Islet of Langerhans (tissue), 1 donor: ENCODE measurements around the gene GNL1.
"Not testable (repeated sequence)": the region's sequence is repeated elsewhere in the genome, so short reads cannot be mapped to it uniquely, and the experiment has no call there.

ENCODE experiments used
- FAIRE-seq: peaks from one replicate; lab custom pipeline; 2011; peaks lifted over from hg19 to GRCh38; lab: Jason Lieb, UNC

The GNL1 gene, protein sequence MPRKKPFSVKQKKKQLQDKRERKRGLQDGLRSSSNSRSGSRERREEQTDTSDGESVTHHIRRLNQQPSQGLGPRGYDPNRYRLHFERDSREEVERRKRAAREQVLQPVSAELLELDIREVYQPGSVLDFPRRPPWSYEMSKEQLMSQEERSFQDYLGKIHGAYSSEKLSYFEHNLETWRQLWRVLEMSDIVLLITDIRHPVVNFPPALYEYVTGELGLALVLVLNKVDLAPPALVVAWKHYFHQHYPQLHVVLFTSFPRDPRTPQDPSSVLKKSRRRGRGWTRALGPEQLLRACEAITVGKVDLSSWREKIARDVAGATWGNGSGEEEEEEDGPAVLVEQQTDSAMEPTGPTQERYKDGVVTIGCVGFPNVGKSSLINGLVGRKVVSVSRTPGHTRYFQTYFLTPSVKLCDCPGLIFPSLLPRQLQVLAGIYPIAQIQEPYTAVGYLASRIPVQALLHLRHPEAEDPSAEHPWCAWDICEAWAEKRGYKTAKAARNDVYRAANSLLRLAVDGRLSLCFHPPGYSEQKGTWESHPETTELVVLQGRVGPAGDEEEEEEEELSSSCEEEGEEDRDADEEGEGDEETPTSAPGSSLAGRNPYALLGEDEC

DNA sequence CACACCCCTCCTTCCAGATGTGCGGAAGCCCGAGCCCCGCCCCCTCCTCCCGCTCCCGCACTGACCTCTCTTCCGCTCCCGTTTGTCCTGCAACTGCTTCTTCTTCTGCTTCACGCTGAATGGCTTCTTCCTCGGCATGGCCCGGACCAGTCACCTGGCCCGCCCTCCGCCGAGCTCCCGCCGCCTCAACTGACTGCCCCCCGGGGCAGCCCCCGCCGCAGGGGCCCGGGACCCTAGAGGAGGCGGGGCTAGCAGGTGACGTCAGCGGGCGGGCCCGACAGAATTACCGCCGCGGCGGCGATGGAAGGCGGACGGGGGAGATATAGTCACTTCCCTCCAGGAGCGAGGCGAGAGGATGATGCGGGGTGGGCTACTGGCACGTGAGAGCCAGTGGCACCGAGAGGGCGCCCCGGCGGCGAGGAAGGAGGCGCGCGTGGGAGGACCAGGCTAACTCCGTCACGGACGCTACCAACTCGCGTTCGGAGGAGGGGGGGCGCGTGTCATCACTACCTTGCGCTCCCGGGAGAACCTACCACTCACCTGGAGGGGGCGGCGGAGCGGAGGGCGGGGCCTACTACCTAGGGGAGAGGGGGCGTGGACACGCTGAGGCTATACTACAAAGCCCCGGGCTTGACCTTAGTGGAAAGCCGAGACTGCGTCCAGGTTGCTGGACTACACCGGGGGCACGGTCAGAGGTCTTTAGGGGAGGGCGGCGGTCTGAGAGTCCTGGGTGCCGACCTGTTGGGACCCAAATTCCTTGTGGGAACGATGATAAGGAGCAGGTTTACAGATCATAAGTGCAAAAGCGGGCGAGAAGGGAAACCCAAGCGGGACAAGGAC lies at the start of gene GNL1:
GNL1 (minus strand) TSS at position 424 of the 840 bp plus-strand sequence; CDS start at position 138, 286 bp downstream.
- no peak for FAIRE-seq

DNA sequence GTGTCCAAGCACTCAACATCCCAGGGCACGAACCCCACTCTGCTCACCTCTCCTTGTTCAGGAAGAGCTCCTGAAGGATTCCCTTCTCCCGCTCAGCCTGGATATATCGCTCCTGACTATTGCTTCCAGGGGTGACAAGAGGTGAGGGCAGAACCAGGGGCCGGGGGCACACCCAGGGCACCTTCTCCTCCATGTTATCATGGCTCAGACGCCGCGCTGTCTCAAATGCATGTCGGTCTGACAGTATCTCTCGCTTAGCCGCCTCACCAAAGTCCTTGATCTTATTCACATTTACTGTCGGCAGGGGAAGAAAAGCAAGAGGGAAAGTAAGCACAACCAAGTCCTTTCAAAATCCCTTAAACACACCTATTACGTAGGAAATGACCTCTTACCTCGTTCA lies 47.7 kb upstream of the GNL1 start:
- no peak for FAIRE-seq

DNA sequence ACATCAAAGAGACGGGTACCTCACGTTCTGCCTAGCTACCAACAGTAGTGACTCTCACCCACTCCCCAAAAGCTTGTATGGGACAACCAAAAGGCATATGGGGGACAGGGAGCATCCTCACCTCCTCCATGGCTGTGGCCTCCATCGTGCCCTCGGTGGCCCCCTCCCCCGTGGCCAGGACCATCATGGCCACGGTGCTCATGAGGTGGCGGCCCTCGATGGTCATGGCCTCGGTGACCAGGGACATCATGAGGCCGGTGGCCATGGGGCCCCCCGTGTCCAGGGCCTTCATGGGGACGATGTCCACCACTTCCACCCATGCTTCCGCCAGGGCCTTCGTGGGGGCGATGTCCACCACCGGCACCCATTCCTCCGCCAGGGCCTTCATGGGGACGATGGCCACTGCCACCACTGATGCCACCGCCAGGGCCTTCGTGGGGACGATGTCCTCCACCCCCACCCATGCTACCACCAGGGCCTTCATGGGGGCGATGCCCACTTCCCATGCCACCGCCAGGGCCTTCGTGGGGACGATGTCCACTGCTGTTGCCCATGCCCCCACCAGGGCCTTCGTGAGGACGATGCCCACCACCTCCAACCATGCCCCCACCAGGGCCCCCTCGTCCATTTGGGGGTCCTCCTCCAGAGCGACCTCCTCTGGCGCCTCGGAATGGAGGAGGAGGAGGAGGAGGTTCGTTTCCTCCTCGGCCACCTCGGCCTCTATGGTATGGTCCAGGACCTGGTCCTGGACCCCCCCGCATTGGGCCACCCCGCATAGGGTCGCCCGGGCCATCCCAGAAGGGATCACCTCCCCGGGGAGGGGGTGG lies 45.7 kb upstream of the GNL1 start:
- FAIRE-seq = no peak

DNA sequence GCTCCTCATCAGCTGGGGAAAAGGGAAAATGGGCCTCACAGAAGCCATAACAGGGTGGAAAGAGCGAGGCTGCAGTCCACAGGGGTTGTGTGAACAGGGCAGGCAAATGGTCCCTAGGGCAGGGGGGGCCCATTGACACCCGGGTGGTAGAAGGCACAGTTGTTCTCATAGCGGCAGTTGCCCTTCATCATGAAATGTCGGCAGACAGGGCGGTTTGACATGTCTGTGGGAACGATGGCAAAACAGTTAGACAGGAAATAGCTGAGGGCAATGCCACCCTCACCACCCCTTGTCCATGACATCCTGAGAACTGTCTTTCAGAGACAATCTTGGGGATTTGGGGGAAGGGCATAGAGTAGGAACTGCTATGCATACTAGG lies 45.1 kb upstream of the GNL1 start:
- no peak for FAIRE-seq

DNA sequence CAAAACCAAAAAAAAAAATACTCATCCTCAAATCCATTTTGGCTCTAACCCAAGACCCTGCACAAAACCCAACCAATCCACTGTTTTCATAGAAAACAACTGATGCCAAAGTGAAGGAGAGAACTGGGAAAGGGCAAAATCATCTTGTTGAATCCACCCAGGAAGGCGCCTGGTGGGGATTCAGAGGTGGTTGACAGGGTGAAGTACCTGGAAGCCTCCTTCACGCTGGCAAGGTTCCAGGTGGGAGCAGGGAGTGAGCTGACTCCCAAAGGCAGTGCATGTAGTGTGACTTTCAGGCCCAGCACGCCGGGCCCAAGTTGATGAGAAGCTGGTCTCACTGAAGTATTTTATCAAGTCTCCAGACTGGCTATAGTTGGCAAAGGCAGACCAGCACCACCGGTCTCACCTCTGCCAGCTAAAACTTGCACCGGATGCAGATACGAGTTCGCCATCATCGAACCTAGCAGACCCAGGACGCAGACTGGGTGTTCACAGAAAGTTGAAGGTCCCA lies 44.2 kb upstream of the GNL1 start:
- no peak for FAIRE-seq

DNA sequence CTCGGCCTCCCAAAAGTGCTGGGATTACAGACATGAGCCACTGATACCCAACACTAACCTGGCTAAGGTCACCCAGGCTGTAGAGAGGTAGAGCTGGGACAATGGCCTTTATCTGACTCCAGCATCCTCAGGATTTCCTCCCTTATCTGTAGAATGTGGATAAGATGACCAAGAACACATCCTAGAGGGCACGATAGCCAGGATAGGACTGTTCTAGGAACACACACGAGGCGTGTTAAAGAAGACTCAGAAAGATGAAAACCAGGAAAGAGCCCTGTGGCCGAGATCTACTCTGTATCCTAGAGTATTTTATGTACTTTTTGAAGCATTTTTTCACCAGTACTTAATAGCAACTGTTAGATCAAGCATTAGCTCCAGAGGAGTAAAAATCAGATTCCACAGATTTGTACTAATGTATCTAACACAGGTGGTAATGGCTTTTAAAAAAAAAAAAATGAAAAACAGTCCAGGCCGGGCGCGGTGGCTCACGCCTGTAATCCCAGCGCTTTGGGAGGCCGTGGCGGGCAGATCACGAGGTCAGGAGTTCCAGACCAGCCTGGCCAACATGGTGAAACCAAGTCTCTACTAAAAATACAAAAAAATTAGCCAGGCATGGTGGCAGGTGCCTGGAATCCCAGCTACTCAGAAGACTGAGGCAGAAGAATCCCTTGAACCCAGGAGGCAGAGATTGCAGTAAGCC lies 43.5 kb upstream of the GNL1 start:
- FAIRE-seq = no peak

DNA sequence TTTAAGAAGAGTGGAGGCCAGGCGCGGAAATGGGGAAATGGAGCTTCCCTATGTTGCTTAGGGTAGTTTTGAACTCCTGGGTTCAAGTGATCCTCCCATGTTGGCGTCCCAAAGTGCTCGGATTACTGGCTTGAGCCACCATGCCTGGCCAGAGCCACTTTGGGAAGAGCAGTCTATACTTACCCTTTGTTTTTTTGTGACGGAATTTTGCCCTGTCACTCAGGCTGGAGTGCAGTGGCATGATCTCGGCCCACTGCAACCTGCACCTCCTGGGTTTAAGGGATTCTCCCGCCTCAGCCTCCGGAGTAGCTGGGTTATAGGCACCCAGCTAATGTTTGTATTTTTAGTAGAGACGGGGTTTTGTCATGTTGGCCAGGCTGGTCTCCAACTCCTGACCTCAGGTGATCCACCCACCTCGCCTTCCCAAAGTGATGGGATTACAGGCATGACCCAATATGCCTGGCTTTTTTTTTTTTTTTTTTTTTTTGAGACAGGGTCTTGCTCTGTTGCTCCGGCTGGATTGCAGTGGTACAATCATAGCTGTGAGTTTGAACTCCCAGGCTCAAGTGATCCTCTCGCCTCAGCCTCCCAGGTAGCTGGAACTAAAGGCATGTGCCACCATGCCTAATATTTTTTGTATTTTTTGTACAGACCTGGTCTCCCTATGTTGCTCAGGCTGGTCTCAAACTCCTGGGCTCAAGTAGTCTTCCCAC lies 42.8 kb upstream of the GNL1 start:
- no peak for FAIRE-seq

DNA sequence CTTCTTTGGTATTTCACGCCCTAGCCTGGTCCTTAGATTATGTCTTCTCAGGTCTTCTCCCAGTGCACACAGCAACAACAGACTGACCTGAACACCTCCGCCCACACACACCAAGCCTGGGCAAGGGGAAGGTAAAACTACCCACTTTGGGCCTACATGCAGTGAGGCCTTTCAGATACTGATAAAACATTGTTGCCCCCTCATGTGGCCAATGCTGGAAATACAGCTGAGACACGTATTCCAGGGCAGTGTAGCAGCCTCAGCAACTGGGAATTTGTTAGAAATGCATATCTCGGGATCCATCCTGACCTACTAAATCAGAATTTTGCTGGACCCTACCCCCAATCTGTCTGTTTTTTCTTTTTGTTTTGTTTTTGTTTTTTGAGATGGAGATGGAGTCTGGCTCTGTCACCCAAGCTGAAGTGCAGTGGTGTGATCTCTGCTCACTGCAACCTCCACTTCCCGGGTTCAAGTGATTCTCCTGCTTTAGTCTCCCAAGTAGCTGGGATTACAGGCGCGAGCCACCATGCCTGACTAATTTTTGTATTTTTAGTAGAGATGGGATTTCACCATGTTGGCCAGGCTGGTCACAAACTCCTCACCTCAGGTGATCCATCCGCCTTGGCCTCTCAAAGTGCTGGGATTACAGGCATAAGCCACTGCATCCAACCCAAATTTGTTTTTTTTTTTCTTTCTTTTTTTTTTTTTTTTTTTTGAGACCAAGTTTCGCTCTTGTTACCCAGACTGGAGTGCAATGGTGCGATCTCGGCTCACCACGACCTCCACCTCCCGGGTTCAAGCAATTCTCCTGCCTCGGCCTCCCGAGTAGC lies 41.2 kb upstream of the GNL1 start:
- not testable (repeated sequence) for FAIRE-seq

DNA sequence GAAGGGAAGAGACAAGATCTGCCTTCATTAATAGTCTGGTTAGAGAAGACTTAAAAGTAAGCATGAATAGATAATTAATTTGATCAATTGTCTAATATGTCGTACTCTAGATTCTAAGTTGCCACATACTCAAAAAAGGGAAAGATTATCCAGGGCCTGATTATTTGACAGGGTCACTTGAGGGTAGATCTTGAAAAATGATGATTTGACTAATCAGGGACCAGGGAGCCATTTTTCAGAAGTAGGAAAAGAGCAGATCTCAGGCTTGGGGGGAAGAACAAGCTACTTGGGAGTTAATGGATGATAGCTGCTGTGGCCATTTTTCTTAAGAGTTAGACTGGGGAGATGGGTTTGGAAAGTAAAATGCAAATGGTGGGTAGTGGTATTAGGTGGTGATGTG lies 36.0 kb upstream of the GNL1 start:
- no peak for FAIRE-seq

DNA sequence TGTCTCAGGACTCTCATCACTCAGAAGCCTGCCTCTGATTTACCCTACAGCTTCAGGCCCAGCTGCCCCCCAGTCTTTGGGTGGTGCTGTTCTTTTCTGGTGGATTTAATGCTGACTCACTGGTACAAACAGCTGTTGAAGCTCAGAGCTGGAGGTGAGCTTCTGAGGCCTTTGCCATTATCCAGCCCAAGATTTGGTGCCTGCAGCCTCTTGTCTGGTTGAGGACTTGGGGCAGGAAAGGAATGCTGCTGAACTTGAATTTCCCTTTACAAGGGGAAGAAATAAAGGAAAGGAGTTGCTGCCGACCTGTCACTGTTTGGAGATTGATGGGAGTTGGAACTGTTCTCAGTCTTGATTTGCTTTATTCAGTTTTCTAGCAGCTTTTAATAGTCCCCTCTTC lies 34.7 kb upstream of the GNL1 start:
- no peak for FAIRE-seq

DNA sequence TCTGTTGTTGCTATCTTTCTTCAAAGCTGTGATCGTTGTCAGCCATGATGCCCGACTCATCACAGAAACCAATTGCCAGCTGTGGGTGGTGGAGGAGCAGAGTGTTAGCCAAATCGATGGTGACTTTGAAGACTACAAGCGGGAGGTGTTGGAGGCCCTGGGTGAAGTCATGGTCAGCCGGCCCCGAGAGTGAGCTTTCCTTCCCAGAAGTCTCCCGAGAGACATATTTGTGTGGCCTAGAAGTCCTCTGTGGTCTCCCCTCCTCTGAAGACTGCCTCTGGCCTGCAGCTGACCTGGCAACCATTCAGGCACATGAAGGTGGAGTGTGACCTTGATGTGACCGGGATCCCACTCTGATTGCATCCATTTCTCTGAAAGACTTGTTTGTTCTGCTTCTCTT lies 34.2 kb upstream of the GNL1 start:
- no peak for FAIRE-seq

DNA sequence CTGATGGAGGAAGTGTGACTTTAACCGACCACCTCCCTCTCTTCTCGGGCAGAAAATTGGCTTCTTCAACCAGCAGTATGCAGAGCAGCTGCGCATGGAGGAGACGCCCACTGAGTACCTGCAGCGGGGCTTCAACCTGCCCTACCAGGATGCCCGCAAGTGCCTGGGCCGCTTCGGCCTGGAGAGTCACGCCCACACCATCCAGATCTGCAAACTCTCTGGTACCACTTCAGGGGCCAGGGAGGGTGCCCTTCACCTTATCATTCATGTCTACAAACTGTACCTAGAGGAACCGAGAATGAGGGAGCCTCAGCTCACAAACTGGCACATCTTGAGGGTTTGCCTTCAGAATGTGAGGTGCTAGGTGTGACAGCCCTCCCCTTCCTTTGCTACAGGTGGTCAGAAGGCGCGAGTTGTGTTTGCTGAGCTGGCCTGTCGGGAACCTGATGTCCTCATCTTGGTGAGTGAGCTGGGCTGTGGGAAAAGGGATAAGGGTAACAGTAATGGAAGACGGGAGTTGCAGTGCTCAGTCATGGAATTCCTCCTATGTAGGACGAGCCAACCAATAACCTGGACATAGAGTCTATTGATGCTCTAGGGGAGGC lies 33.6 kb upstream of the GNL1 start:
- FAIRE-seq = no peak

DNA sequence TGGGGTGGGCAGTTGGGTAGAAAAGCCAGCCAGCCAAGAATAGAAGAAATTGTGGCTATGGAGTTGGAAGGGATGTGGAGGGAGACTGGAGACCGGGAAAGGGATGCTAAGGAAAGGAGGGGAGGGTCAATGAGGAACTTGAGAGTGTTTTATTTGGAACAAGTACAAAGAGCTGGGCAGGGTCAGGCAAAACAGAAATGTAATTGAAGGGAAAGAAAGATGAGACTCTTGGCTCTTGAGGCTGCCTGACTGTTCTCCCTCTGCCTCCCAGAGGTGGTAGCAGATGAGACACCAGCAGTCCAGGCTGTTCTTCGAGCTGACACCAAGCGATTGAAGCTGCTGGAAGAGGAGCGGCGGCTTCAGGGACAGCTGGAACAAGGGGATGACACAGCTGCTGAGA lies 27.6 kb upstream of the GNL1 start:
- FAIRE-seq = no peak

DNA sequence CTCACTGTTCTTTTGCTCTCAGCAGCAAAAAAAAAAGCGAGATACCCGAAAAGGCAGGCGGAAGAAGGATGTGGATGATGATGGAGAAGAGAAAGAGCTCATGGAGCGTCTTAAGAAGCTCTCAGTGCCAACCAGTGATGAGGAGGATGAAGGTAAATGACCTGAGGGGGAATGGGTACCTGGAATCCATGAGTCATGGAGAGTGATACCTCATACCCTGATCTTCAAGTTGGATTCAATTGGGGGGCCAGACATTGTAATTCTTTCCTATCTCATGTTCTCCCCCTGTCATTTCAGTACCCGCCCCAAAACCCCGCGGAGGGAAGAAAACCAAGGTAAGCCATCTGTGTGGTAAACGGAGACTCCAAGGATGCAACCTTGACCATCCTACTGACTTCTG lies 21.8 kb upstream of the GNL1 start:
- no peak for FAIRE-seq

DNA sequence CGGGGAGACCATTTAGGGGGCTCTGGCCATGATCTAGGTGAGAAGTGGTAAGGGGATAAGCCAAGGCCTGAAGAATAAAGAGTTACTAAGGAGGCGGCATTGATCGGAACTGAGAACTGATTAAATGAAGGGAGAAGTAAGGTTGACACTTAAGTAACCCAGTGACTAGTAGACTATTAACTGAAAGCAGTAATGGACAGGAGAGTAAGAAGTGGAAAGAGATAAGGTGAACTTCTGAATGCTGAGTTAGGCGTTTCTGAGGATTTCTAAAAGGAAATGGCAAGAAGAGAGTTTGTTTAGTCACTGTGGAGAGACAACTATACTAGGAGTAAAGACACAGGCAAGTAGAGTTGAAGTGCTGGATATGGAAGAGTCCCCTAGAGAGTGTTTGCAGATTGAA lies 16.8 kb upstream of the GNL1 start:
- no peak for FAIRE-seq

DNA sequence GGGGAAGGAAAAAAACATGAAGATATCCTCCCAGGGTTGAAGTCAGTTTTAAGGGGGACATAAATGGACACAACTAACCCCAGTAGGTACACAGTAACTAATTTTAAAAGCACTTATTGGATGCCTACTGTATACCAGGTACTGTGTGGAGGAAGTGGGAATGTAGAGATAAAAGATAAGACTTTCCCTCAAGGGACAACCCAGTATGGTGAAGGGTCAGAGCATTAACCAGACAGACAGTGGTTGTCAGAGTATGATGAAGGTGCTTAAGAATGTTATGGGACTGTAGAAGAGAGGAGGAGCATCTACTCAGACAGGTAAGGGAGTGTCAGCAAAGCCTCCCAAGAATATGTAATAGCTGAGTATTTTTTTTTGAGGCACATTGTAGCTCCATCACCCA lies 15.9 kb upstream of the GNL1 start:
- no peak for FAIRE-seq

DNA sequence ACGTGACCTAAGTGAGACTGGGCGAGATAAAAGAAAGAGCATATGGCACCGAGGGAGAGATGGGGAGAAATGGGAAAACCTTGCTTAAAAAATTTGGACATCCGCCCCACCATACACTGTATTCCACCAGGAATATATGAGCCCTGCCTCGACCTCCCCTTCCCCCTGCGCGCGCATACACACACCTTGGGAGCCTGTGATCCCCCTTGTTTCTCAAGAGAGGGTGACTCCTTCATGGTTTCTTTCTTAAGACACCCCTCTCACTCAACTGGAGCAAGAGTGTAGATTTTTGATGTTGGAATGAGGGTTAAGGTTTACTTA lies 15.4 kb upstream of the GNL1 start:
- FAIRE-seq = no peak

DNA sequence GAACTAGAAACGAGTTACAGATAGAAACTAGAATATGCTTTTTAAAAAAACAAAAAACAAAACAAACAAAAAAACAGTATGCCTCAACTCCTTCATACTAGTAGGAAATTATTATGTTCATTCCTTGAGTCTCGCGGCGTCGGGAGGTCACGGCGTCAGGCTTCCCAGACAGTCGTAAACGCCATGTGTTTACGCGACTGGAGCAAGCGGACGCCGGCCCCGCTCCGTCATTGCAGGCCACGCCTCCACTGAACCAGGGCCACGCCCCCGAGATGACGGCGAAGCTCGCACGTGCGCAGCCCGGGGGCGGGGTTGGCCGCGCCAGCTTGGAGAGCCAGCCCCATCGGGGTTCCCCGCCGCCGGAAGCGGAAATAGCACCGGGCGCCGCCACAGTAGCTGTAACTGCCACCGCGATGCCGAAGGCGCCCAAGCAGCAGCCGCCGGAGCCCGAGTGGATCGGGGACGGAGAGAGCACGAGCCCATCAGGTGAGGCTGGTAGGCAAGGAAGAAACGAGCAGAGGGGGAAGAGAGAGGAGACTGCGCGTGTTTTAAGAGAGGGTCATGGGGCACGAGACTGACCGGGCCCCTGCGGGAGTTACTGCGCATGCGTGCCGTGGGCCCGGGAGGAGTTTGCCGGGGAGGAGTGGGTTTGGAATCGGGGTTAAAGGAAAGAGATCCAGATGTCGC lies 14.9 kb upstream of the GNL1 start, which contains the start of gene ABCF1:
ABCF1 (plus strand) TSS at position 368 of the 687 bp plus-strand sequence; CDS start at position 414, 46 bp downstream.
- FAIRE-seq = no peak

DNA sequence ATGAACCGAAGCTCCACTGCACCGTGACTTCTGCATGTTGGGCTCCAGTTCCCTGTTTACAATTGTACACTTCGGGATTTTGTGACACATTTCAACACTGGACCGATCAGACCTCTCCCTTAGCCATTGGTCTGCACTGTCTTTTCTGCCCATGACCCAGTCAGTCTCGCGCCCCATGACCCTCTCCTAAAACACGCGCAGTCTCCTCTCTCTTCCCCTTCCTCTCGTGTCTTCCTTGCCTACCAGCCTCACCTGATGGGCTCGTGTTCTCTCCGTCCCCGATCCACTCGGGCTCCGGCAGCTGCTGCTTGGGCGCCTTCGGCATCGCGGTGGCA lies 14.4 kb upstream of the GNL1 start:
- no peak for FAIRE-seq
